ENCODE data around the gene ASTN2.

ASTN2 gene

GRCh38 chr9:117400171-117400570 lies 14.7 kb downstream of the ASTN2 start:
- no peak overlapping the region for H3K14ac ChIP-seq (ENCODE audit: low read length)
- H2BK120ac ChIP-seq (ENCODE audit: low read depth, low read length) = no peak overlapping the region
- H2BK12ac ChIP-seq (ENCODE audit: low read length) = no peak overlapping the region
- H3K79me1 ChIP-seq (ENCODE audit: low read depth, low read length) = no peaks in the 10 kb centered on the region
- WGBS, 2 donors (ENCODE audit: extremely low coverage in 2 of 2, insufficient read length in 2 of 2, insufficient replicate concordance in 1 of 2) = no CpG with 5 or more reads among the region's 2 CpGs
- peaks cover 0 to 11% of the 10 kb centered on the region in 2 donors for H3K4me1 ChIP-seq (ENCODE audit: control insufficient read depth in 2 of 2, insufficient read depth in 1 of 2, low read depth in 1 of 2, low read length in 2 of 2)
- H3K27me3 ChIP-seq (ENCODE audit: control insufficient read depth in 3 of 3, insufficient read depth in 3 of 3, low read depth in 1 of 3, low read length in 3 of 3) = no peaks in the 10 kb centered on the region
- no peak overlapping the region for H3K23ac ChIP-seq (ENCODE audit: low read depth, low read length, poor library complexity)
- H3K9ac ChIP-seq (ENCODE audit: low read depth, low read length, poor library complexity) = no peak overlapping the region
- H3K4me2 ChIP-seq (ENCODE audit: insufficient read depth, low read length, poor library complexity, severe bottlenecking) = no peak overlapping the region
- no peaks in the 10 kb centered on the region for H3K9me3 ChIP-seq (replicated peaks in 1 of 2; ENCODE audit: control insufficient read depth in 2 of 2, insufficient read depth in 1 of 2, low read depth in 1 of 2, low read length in 2 of 2)
- H2AFZ ChIP-seq (ENCODE audit: low read length) = no peak overlapping the region
- H2BK15ac ChIP-seq (ENCODE audit: low read length) = no peak overlapping the region
- no peak overlapping the region for H4K8ac ChIP-seq (ENCODE audit: low read depth, low read length)
- no peak overlapping the region for H4K91ac ChIP-seq (ENCODE audit: low read depth, low read length, poor library complexity)
- no peaks in the 10 kb centered on the region for H3K36me3 ChIP-seq (replicated peaks in 1 of 2; ENCODE audit: control insufficient read depth in 2 of 2, insufficient read depth in 2 of 2, low read length in 2 of 2)
- no peak overlapping the region for H3K4ac ChIP-seq (ENCODE audit: low read length)
- H3K4me3 ChIP-seq (ENCODE audit: low read length in 2 of 2) = no peak overlapping the region
- DNase-seq (ENCODE audit: low spot score) = no peak
- no peak overlapping the region for H2BK5ac ChIP-seq (ENCODE audit: low read length)
- H3K18ac ChIP-seq (ENCODE audit: low read length) = no peak overlapping the region
- no peak overlapping the region for H3K27ac ChIP-seq (replicated peaks; ENCODE audit: low read length)
- no peak overlapping the region for H2AK5ac ChIP-seq (ENCODE audit: low read depth, low read length)

- Histone ChIP-seq H2AK5ac (ENCODE audit: low read depth, low read length) (no peak overlapping the region), H3K4ac (ENCODE audit: low read length) (no peak overlapping the region), H3K23ac (ENCODE audit: low read depth, low read length, poor library complexity) (no peak overlapping the region), H3K4me2 (ENCODE audit: insufficient read depth, low read length, poor library complexity, severe bottlenecking) (no peak overlapping the region), H4K91ac (ENCODE audit: low read depth, low read length, poor library complexity) (no peak overlapping the region), H3K79me1 (ENCODE audit: low read depth, low read length) (no peaks in the 10 kb centered on the region), H3K4me1 (ENCODE audit: control insufficient read depth in 2 of 2, insufficient read depth in 1 of 2, low read depth in 1 of 2, low read length in 2 of 2) (peaks cover 0 to 8% of the 10 kb centered on the region in 2 donors), H3K14ac (ENCODE audit: low read length) (no peak overlapping the region), H3K9ac (ENCODE audit: low read depth, low read length, poor library complexity) (no peak overlapping the region), H3K18ac (ENCODE audit: low read length) (no peak overlapping the region), H3K27me3 (ENCODE audit: control insufficient read depth in 3 of 3, insufficient read depth in 3 of 3, low read depth in 1 of 3, low read length in 3 of 3) (no peaks in the 10 kb centered on the region), H3K4me3 (ENCODE audit: low read length in 2 of 2) (no peak overlapping the region), H4K8ac (ENCODE audit: low read depth, low read length) (no peak overlapping the region), H3K36me3 (replicated peaks in 1 of 2; ENCODE audit: control insufficient read depth in 2 of 2, insufficient read depth in 2 of 2, low read length in 2 of 2) (no peaks in the 10 kb centered on the region), H2BK15ac (ENCODE audit: low read length) (no peak overlapping the region), H2AFZ (ENCODE audit: low read length) (no peak overlapping the region), H3K9me3 (replicated peaks in 1 of 2; ENCODE audit: control insufficient read depth in 2 of 2, insufficient read depth in 1 of 2, low read depth in 1 of 2, low read length in 2 of 2) (no peaks in the 10 kb centered on the region), H2BK5ac (ENCODE audit: low read length) (no peak overlapping the region), H3K27ac (replicated peaks; ENCODE audit: low read length) (no peak overlapping the region), H2BK12ac (ENCODE audit: low read length) (no peak overlapping the region), H2BK120ac (ENCODE audit: low read depth, low read length) (no peak overlapping the region)
- DNase-seq (ENCODE audit: low spot score) = no peak
- no CpG with 5 or more reads among the region's 5 CpGs for WGBS, 2 donors (ENCODE audit: extremely low coverage in 2 of 2, insufficient read length in 2 of 2, insufficient replicate concordance in 1 of 2)
Observed at GRCh38 chr9:117395151-117395650, 19.7 kb downstream of the ASTN2 start.

DNA sequence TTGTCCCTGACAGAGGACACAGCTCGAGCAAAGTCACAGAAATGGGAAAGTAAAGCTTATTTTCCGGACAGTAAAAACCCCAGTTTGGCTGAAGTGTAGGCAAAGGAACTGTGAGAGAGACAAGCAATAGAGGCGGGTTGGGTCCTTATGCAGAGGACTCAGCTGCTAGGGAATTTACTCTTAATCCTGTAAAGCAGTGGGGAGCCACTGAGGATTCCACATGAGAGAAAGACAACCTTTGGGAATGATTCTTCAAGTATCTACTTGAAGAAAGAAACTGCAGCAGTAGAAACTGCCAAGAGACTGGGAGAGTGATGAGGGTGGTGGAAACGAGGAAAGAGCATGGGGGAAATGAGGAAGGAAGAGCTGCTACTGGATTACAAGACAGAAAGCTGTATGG lies 20.2 kb downstream of the ASTN2 start:
- Histone ChIP-seq H3K27me3 (ENCODE audit: control insufficient read depth in 3 of 3, insufficient read depth in 3 of 3, low read depth in 1 of 3, low read length in 3 of 3) (no peaks in the 10 kb centered on the region), H3K4me3 (ENCODE audit: low read length in 2 of 2) (no peak overlapping the region), H3K23ac (ENCODE audit: low read depth, low read length, poor library complexity) (no peak overlapping the region), H3K9me3 (replicated peaks in 1 of 2; ENCODE audit: control insufficient read depth in 2 of 2, insufficient read depth in 1 of 2, low read depth in 1 of 2, low read length in 2 of 2) (no peaks in the 10 kb centered on the region), H4K91ac (ENCODE audit: low read depth, low read length, poor library complexity) (no peak overlapping the region), H3K9ac (ENCODE audit: low read depth, low read length, poor library complexity) (no peak overlapping the region), H2AFZ (ENCODE audit: low read length) (no peak overlapping the region), H3K27ac (replicated peaks; ENCODE audit: low read length) (no peak overlapping the region), H3K4ac (ENCODE audit: low read length) (no peak overlapping the region), H3K18ac (ENCODE audit: low read length) (no peak overlapping the region), H3K14ac (ENCODE audit: low read length) (no peak overlapping the region), H2AK5ac (ENCODE audit: low read depth, low read length) (no peak overlapping the region), H3K79me1 (ENCODE audit: low read depth, low read length) (no peaks in the 10 kb centered on the region), H2BK12ac (ENCODE audit: low read length) (no peak overlapping the region), H3K4me1 (ENCODE audit: control insufficient read depth in 2 of 2, insufficient read depth in 1 of 2, low read depth in 1 of 2, low read length in 2 of 2) (peaks cover 0 to 6% of the 10 kb centered on the region in 2 donors), H3K36me3 (replicated peaks in 1 of 2; ENCODE audit: control insufficient read depth in 2 of 2, insufficient read depth in 2 of 2, low read length in 2 of 2) (no peaks in the 10 kb centered on the region), H2BK5ac (ENCODE audit: low read length) (no peak overlapping the region), H3K4me2 (ENCODE audit: insufficient read depth, low read length, poor library complexity, severe bottlenecking) (no peak overlapping the region), H4K8ac (ENCODE audit: low read depth, low read length) (no peak overlapping the region), H2BK120ac (ENCODE audit: low read depth, low read length) (no peak overlapping the region), H2BK15ac (ENCODE audit: low read length) (no peak overlapping the region)
- whole genome bisulfite sequencing, 2 donors (ENCODE audit: extremely low coverage in 2 of 2, insufficient read length in 2 of 2, insufficient replicate concordance in 1 of 2) = no CpG with 5 or more reads among the region's 4 CpGs
- no peak for DNase-seq (ENCODE audit: low spot score)

DNA sequence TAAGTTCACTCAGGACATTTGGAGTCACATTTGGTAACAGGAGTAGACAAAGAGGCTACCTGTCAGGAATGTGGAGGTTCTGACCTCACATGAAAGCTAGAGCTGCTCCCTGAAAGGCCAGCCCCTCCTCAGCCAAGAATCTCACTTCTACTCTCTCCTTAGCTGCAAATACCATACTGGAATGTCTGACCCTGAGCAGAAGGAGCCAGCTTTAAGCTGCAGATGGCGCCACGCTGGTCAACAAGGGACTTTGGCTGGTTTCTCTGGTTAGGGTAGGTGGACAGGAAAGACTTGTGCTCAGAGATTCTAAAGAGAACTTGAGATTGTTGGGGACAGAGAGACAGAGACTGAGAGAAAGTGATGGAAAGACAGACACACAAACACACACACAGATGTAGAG lies 21.9 kb downstream of the ASTN2 start:
- Histone ChIP-seq H3K36me3 (replicated peaks in 1 of 2; ENCODE audit: control insufficient read depth in 2 of 2, insufficient read depth in 2 of 2, low read length in 2 of 2) (no peaks in the 10 kb centered on the region), H3K4me3 (ENCODE audit: low read length in 2 of 2) (no peak overlapping the region), H2BK5ac (ENCODE audit: low read length) (no peak overlapping the region), H3K4ac (ENCODE audit: low read length) (no peak overlapping the region), H2BK15ac (ENCODE audit: low read length) (no peak overlapping the region), H3K27ac (replicated peaks; ENCODE audit: low read length) (no peak overlapping the region), H4K91ac (ENCODE audit: low read depth, low read length, poor library complexity) (no peak overlapping the region), H3K79me1 (ENCODE audit: low read depth, low read length) (no peaks in the 10 kb centered on the region), H3K4me2 (ENCODE audit: insufficient read depth, low read length, poor library complexity, severe bottlenecking) (no peak overlapping the region), H3K9me3 (replicated peaks in 1 of 2; ENCODE audit: control insufficient read depth in 2 of 2, insufficient read depth in 1 of 2, low read depth in 1 of 2, low read length in 2 of 2) (no peaks in the 10 kb centered on the region), H3K23ac (ENCODE audit: low read depth, low read length, poor library complexity) (no peak overlapping the region), H3K18ac (ENCODE audit: low read length) (no peak overlapping the region), H2BK12ac (ENCODE audit: low read length) (no peak overlapping the region), H4K8ac (ENCODE audit: low read depth, low read length) (no peak overlapping the region), H3K9ac (ENCODE audit: low read depth, low read length, poor library complexity) (no peak overlapping the region), H2AFZ (ENCODE audit: low read length) (no peak overlapping the region), H3K27me3 (ENCODE audit: control insufficient read depth in 3 of 3, insufficient read depth in 3 of 3, low read depth in 1 of 3, low read length in 3 of 3) (no peaks in the 10 kb centered on the region), H3K4me1 (ENCODE audit: control insufficient read depth in 2 of 2, insufficient read depth in 1 of 2, low read depth in 1 of 2, low read length in 2 of 2) (peaks cover 0 to 6% of the 10 kb centered on the region in 2 donors), H3K14ac (ENCODE audit: low read length) (no peak overlapping the region), H2BK120ac (ENCODE audit: low read depth, low read length) (no peak overlapping the region), H2AK5ac (ENCODE audit: low read depth, low read length) (no peak overlapping the region)
- WGBS, 2 donors (ENCODE audit: extremely low coverage in 2 of 2, insufficient read length in 2 of 2, insufficient replicate concordance in 1 of 2) = no CpG with 5 or more reads among the region's 2 CpGs
- DNase-seq (ENCODE audit: low spot score) = no peak
